T-helper 2 cell treated with Interferon-gamma antibody and Interleukin-4, amounts not matched to agents 5 μg/mL and 100 μg/mL, for 36 hours (primary cell): ENCODE data around the gene THAP10.
"Not testable (repeated sequence)": the region's sequence is repeated elsewhere in the genome, so short reads cannot be mapped to it uniquely, and the experiment has no call there.

Experiments used
- DNase-seq: peaks from one replicate; pipeline ENCODE4 v3.0.0; 2021; ENCODE audit warnings: low spot score
- H3K27ac Mint-ChIP-seq: one replicate; pipeline ENCODE4 v1.8.0; 2021; ENCODE audit warnings: mild to moderate bottlenecking, mixed read lengths
- H3K27me3 Mint-ChIP-seq: one replicate; pipeline ENCODE4 v1.8.0; 2021; ENCODE audit warnings: low read depth, mixed read lengths
- H3K36me3 Mint-ChIP-seq: one replicate; pipeline ENCODE4 v1.8.0; 2021; ENCODE audit warnings: low read depth, mixed read lengths
- H3K4me1 Mint-ChIP-seq: one replicate; pipeline ENCODE4 v1.8.0; 2021; ENCODE audit warnings: low read depth, mixed read lengths
- H3K4me3 Mint-ChIP-seq: one replicate; pipeline ENCODE4 v1.8.0; 2022; ENCODE audit warnings: mild to moderate bottlenecking, moderate library complexity, mixed read lengths
- H3K9me3 Mint-ChIP-seq: one replicate; pipeline ENCODE4 v1.8.0; 2021; ENCODE audit warnings: mixed read lengths

THAP10 gene

DNA sequence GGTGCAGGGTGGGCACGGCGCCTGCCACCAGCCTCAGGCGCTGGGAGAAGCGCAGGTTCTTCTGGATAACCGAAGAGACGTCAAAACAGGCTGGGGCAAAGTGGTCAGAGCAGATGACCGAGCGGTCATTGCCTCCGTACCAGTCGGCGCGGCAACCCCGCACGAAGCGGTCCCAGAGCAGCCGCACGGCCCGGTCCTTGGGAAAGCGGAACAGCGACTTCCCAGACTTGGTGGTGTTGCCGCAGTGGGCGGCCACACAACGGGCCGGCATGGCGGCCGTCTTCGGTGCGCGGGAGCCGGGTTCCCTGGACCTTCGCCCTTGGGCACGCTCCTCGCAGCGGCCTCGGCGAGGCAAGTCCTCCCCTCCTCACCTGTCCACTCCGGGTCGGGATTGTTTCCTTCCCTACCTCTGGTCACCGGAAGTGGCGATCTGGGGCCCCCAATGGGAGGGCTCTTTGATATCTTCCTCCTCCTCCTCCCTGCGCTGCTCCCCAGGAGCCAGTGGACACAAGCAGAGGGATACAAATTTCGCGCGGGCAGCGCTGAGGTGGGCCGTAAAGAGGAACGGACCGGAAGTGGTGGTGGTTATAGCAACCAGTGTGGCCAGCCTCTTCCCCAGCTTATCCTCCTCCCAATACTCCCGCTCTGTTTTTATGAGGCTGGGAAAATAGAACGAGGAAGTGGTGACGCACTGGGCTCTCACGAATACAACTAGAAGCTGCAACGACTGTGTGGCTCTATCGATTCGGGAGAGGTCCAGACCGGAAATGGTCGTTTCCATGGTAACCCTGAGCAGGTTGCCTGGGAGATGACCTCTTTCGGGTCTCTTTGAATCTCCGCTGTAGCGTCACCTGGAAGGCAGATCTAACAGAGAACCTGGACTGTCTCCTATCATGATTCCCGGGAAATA lies at the start of gene THAP10, which contains the start of gene LRRC49:
THAP10 (minus strand) TSS at position 432 of the 910 bp plus-strand sequence; CDS start at position 271, 161 bp downstream.
LRRC49 (plus strand) TSS at position 825 of the 910 bp plus-strand sequence; CDS start at position 894, 69 bp downstream.
- no peaks in the 10 kb centered on the region for H3K9me3 Mint-ChIP-seq
- H3K27ac Mint-ChIP-seq, result no peak within 1 kb of the TSS
- peaks cover 9% of the 10 kb centered on the region for H3K4me1 Mint-ChIP-seq
- no peaks in the 10 kb centered on the region for H3K36me3 Mint-ChIP-seq
- peak within 1 kb of the TSS; percentile 87 for H3K4me3 Mint-ChIP-seq
- DNase-seq, result peak; percentile 33
- peaks cover 55% of the 10 kb centered on the region for H3K27me3 Mint-ChIP-seq

DNA sequence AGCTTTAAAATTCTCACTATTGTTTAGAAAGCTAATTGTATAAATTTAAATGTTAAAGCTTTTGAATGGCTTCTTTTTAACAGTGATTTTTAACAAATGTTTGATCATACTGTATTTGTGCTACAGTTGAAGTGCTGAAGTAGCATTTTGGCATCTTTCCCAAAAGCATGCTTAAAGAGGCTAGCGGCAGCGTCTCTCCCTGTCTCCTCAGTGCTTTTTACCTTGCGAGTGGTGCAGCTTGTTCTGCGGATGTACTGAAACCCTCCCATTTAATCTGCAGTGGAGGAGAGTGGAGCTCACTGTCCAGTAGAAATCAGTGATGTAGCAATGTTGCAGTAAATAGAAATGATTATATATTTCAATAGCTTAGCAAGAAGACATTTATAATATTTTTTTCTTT lies 44.1 kb upstream of the THAP10 start:
- Mint-ChIP-seq H3K27ac (no peak overlapping the region), H3K36me3 (no peaks in the 10 kb centered on the region), H3K9me3 (no peaks in the 10 kb centered on the region), H3K4me1 (no peaks in the 10 kb centered on the region), H3K4me3 (no peak overlapping the region), H3K27me3 (peaks cover 24% of the 10 kb centered on the region)
- DNase-seq, result no peak

DNA sequence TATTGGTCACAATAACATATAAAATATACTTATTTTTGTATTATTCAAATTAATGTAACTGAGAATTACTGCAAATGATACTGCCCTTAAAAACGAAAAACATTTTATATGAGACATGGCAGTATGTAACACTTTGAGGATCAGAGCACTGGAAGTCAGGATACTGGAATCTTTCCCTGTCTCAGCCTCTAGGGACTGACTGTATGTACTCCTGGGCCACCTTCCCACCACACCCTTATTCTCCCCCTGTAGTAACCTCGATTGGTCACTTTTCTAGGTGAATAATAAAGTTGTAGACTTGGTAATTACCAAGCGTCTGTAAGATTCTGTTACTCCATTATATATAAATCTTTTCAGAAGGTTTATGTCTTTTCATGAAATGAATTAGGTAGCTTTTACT lies 43.4 kb upstream of the THAP10 start:
- Mint-ChIP-seq H3K4me3 (no peak overlapping the region), H3K4me1 (no peaks in the 10 kb centered on the region), H3K36me3 (no peaks in the 10 kb centered on the region), H3K9me3 (no peaks in the 10 kb centered on the region), H3K27ac (no peak overlapping the region), H3K27me3 (peaks cover 27% of the 10 kb centered on the region)
- no peak for DNase-seq

DNA sequence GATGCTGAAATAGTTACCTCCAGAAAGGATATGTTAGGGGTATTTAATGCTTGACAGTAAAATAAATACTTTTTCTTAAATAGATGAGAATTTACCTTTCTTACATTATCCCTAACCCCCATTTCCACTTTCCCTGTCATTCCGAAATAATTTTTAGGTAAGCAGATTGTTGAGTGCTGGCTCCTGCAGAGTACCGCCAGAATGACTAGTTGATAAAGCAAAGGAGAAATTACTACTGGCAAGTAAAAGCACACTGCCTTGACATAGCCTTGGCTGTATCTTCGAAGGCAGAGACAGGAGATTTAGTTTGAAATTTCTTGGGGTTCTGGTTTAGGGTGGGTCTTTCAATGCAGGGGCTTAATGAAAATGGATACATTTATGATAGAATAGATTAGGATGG lies 41.2 kb upstream of the THAP10 start:
- peaks cover 33% of the 10 kb centered on the region for H3K27me3 Mint-ChIP-seq
- no peaks in the 10 kb centered on the region for H3K9me3 Mint-ChIP-seq
- H3K4me1 Mint-ChIP-seq, result no peaks in the 10 kb centered on the region
- no peak overlapping the region for H3K27ac Mint-ChIP-seq
- DNase-seq, result no peak
- no peaks in the 10 kb centered on the region for H3K36me3 Mint-ChIP-seq
- no peak overlapping the region for H3K4me3 Mint-ChIP-seq

DNA sequence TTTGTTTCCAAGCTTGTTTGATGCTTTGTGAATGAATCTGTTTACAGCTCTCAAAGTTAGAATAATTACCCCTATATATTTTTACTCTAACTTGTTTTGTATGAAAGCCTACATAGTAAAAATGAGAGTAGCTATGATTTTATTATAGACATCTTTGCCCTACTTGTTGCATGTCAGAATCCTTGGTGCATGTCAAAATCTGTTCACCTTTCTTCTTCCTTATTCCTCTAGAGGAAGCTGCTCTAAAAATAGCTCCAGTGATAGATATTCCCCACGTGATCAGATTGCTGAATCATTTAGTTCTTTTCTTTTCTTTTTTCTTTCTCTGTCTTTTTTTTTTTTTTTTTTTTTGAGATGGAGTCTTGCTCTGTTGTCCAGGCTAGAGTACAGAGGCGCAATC lies 40.2 kb upstream of the THAP10 start:
- no peaks in the 10 kb centered on the region for H3K36me3 Mint-ChIP-seq
- no peak overlapping the region for H3K4me3 Mint-ChIP-seq
- H3K27ac Mint-ChIP-seq, result no peak overlapping the region
- no peak for DNase-seq
- no peaks in the 10 kb centered on the region for H3K4me1 Mint-ChIP-seq
- H3K27me3 Mint-ChIP-seq, result peaks cover 28% of the 10 kb centered on the region
- H3K9me3 Mint-ChIP-seq, result no peaks in the 10 kb centered on the region

DNA sequence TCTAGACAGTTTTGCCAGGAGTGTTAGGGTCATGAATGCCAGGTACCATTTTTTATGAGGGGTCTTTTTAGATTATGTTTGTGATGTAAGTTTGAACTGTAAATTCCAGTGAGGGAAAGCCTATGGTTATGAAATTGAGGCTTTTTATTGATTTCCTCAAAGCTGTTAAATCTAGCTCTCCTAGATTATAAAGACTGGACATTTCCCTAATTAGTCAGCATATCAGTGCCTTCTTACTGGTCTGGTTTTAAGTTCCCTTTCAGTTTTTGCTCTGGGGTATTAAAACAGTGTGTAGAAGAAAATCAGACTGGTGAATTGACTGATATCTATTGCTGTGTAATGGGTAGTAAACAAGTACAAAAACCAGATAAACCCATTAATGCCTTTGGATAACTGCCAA lies 39.6 kb upstream of the THAP10 start:
- Mint-ChIP-seq H3K4me1 (peaks cover 3% of the 10 kb centered on the region), H3K27ac (no peak overlapping the region), H3K9me3 (no peaks in the 10 kb centered on the region), H3K4me3 (no peak overlapping the region), H3K36me3 (no peaks in the 10 kb centered on the region), H3K27me3 (peaks cover 30% of the 10 kb centered on the region)
- DNase-seq, result no peak

DNA sequence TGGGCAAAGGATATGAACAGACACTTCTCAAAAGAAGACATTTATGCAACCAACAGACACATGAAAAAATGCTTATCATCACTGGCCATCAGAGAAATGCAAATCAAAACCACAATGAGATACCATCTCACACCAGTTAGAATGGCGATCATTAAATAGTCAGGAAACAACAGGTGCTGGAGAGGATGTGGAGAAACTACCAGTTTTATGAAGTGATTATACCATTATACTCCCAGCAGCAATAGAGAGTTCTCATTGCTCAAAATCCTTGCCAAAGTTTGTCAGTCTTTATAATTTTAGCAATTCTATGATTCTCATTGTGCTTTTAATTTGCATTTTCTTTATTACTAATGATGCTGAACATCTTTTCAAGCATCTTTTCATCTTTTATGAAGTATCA lies 34.7 kb upstream of the THAP10 start:
- H3K36me3 Mint-ChIP-seq, H3K4me1 Mint-ChIP-seq: not testable (repeated sequence)

DNA sequence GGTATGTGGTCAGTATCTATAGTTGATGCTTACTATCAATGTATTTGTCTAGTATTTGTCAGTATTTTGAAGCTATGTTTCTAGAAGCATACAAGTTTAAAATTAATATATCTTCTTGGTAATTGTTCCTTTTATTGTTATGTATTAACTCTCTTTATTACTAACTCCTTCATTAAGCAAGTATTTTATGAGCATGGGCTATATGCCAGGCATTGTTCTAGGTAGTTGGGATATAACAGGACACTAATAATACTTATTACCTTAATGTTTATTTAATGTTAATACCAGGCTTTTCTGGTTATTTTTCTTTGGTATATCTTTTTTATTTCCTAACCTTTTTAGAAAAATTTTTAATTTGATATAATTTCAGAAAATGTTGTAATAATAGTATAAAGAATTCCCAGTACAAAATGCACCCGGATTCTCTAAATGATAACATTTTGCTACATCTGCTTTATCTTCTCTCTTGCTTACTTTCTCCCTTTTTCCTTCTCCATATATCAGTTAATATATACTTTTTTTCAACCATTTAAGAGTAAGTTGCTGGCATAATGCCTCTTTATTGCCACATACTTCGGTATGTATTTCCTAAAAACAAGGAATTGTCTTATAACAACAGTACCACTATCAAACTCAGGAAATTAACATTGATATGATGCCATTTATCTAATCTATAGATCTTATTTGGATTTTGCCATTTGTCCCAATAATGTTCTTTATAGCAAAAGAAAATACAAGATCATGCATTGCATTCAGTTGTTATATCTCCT lies 31.3 kb upstream of the THAP10 start:
- no peak overlapping the region for H3K4me3 Mint-ChIP-seq

More for the DNA sequence above, 34.7 kb upstream of the THAP10 start:
- not testable (repeated sequence) for DNase-seq, H3K4me3 Mint-ChIP-seq, H3K27ac Mint-ChIP-seq, H3K9me3 Mint-ChIP-seq
- peaks cover 34% of the 10 kb centered on the region for H3K27me3 Mint-ChIP-seq

DNA sequence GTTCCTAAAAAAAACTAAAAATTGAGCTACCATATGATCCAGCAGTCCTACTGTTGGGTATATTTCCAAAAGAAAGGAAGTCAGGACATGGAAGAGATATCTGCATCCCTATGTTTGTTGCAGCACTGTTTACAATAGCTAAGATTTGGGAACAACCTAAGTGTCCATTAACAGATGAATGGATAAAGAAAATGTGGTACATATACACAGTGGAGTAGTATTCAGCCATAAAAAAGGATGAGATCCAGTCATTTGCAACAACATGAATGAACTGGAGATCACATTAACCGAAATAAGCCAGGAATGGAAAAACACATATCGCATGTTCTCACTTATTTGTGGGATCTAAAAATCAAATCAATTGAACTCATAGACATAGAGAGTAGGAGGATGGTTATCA lies 29.9 kb upstream of the THAP10 start:
- Mint-ChIP-seq H3K9me3 (no peaks in the 10 kb centered on the region), H3K4me3 (no peak overlapping the region), H3K27me3 (peaks cover 20% of the 10 kb centered on the region), H3K27ac (no peak overlapping the region), H3K36me3 (no peaks in the 10 kb centered on the region), H3K4me1 (peaks cover 6% of the 10 kb centered on the region)
- DNase-seq, result no peak

More for the DNA sequence above, 31.3 kb upstream of the THAP10 start:
- no peak for DNase-seq
- no peak overlapping the region for H3K27ac Mint-ChIP-seq
- H3K36me3 Mint-ChIP-seq, result no peaks in the 10 kb centered on the region
- no peaks in the 10 kb centered on the region for H3K9me3 Mint-ChIP-seq
- H3K4me1 Mint-ChIP-seq, result peaks cover 6% of the 10 kb centered on the region
- peaks cover 20% of the 10 kb centered on the region for H3K27me3 Mint-ChIP-seq

DNA sequence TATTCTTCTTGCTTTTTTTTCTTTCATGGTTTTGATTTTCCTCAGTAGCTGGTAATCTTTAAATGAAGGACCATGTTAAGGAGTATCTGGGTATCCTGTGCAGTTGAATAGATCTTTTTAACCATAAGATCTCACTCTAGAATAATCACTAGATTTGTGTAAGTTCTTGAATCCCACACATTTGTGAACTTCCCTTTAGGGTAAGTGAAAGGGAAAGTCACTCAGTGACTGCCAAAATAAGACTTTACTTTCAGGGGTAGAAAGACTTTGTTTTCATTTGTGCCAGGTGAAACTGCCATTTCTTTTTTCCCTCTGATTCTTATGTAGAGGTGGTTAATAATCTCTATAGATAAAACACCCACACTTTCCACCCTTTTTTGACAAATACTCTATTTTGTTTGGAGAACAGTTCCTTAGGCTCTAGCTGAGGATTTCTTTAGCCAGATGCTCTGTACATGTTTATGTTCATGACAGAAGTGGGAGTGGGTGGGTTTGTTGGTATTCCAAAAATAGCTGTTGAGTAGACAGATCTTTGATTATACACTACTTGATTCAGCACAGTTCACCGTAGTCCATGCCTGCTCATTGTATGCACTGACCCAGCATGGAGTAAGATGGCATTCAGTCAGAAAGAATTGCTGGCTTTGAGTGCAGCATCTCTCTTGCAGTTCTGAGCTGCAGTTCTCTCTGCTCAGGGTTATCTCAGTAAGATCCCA lies 28.9 kb upstream of the THAP10 start:
- H3K27ac Mint-ChIP-seq, result no peak overlapping the region
- H3K4me3 Mint-ChIP-seq, result no peak overlapping the region
- H3K9me3 Mint-ChIP-seq, result no peaks in the 10 kb centered on the region
- no peak for DNase-seq
- peaks cover 16% of the 10 kb centered on the region for H3K27me3 Mint-ChIP-seq
- no peaks in the 10 kb centered on the region for H3K4me1 Mint-ChIP-seq
- H3K36me3 Mint-ChIP-seq, result no peaks in the 10 kb centered on the region

DNA sequence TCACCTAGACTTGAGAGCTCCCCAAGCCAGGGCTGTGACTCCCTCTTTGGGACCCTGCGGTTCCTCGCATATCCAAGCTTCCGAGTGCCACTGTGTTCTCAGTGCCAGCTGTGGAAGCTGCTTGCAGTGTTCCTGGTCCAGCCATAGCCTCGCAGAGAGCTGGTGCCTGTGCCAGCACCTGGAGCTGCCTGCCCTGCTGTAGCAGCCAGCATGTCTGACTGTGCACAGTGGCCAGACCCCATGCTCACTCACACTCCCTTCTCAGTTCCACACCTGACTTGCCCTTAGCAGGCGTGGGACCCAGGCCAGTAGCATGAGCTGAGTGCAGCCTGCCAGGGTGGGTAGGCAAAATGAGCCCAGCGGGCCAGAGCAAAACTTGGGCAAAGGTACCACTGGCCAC lies 25.7 kb upstream of the THAP10 start:
- no peaks in the 10 kb centered on the region for H3K36me3 Mint-ChIP-seq
- no peak for DNase-seq
- H3K27ac Mint-ChIP-seq, result no peak overlapping the region
- no peaks in the 10 kb centered on the region for H3K4me1 Mint-ChIP-seq
- H3K9me3 Mint-ChIP-seq, result no peaks in the 10 kb centered on the region
- H3K4me3 Mint-ChIP-seq, result no peak overlapping the region
- H3K27me3 Mint-ChIP-seq, result peaks cover 9% of the 10 kb centered on the region

DNA sequence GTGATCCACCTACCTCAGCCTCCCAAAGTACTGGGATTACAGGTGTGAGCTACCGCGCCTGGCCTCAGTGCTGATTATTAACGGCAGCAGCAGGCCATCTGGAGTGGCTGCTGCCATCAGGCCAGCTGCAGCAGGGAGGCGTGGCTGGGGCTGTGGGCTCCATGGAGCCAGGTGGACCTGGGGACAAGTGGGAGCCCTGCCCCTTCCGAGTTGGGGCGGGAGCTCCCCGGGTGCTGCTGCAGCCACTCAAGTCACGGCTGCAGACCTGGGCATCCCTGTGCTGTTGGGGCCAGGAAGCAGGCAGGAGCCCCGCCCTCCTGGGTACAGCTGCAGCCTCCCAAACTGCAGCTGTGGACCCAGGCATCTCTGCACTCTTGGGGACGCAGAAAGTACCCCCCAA lies 24.3 kb upstream of the THAP10 start:
- Mint-ChIP-seq H3K27ac (no peak overlapping the region), H3K36me3 (no peaks in the 10 kb centered on the region), H3K9me3 (no peaks in the 10 kb centered on the region), H3K27me3 (peaks cover 6% of the 10 kb centered on the region), H3K4me3 (no peak overlapping the region), H3K4me1 (no peaks in the 10 kb centered on the region)
- DNase-seq, result no peak

DNA sequence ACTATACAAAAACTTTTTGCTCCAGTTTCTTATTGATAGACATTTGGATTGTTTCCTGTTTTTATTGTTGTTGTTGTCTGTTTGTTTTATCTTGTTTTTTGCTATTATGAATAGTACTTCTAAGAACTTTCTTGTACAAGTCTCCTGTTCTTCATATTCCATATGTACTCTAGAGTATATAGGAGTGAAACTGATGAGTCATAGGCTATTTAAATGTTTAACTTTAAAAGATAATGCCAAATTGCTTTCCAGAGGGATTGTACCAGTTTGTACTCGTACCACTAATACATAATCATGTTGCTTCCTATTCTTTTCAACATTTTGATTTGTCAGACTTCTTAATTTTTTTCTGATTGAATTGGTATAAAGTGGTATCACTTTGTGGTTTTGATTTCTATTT lies 20.0 kb upstream of the THAP10 start:
- no peak for DNase-seq
- Mint-ChIP-seq H3K27ac (no peak overlapping the region), H3K36me3 (no peaks in the 10 kb centered on the region), H3K4me3 (no peak overlapping the region), H3K9me3 (peaks cover 7% of the 10 kb centered on the region), H3K4me1 (no peaks in the 10 kb centered on the region), H3K27me3 (peaks cover 9% of the 10 kb centered on the region)

DNA sequence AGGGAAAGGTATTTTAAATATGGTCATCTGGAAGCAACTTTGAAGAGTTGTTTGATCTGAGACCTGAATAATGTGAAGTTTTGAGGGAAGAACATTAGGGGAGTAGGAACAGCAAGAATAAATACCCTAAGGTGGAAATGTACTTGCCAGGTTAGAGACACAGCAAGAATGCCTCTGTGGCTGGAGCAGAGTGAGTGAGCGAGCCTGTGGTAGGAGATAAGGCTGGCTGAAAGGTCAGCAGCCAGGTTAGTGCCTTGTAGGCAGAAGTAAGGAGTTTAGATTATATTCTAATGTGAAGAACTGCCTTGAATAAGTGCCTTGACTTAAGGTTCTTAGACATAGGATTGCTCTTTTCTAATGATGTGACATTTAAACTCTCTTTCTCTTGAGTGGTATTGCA lies 18.7 kb upstream of the THAP10 start:
- Mint-ChIP-seq H3K4me3 (no peak overlapping the region), H3K27me3 (peaks cover 9% of the 10 kb centered on the region), H3K4me1 (no peaks in the 10 kb centered on the region)

More for the DNA sequence above, 18.7 kb upstream of the THAP10 start:
- no peak overlapping the region for H3K27ac Mint-ChIP-seq
- DNase-seq, result no peak
- H3K9me3 Mint-ChIP-seq, result peaks cover 7% of the 10 kb centered on the region
- no peaks in the 10 kb centered on the region for H3K36me3 Mint-ChIP-seq
